K562 (cell line): ENCODE measurements around the gene BNIP5. TPM values are rescaled to one million over a fixed set of nuclear protein-coding genes. Genes with fewer than 3 reads are reported as not detected.

Source experiments
- AFF4 ChIP-seq: sonication (generic); formaldehyde crosslinking; IDR thresholded peaks from 2 replicates; pipeline ENCODE4 v1.8.0; 2023; ENCODE audit warnings: mild to moderate bottlenecking, missing genetic modification reagents
- ARID2 ChIP-seq: fragments of 450-650 bp; IDR thresholded peaks from 2 replicates; pipeline ENCODE4 v1.6.1; 2017; ENCODE audit warnings: antibody characterized with exemption, mild to moderate bottlenecking
- BRF1 ChIP-seq: IDR thresholded peaks from 3 replicates; pipeline ENCODE4 v1.6.1; 2011; ENCODE audit warnings: borderline replicate concordance, mild to moderate bottlenecking; ENCODE audit not compliant: insufficient read length; ENCODE audit errors: extremely low read depth
- CCNT2 ChIP-seq: IDR thresholded peaks from 2 replicates; pipeline ENCODE4 v1.6.1; 2011; ENCODE audit warnings: borderline replicate concordance, low read depth, mild to moderate bottlenecking, moderate library complexity, mixed read lengths, low read length; ENCODE audit not compliant: insufficient read length; ENCODE audit errors: extremely low read depth
- CSDE1 ChIP-seq, 2 experiments: fragments of 450-650 bp; IDR thresholded peaks; 2 replicates each; pipeline ENCODE4 v1.6.1; 2016; ENCODE audit warnings: mild to moderate bottlenecking in 1 of 2
- FOXM1 ChIP-seq, 2 experiments: fragments of 450-650 bp in 1 of 2; sonication (generic) in 1 of 2; formaldehyde crosslinking in 1 of 2; IDR thresholded peaks; 2 replicates each; pipeline versions ENCODE4 v1.6.1 to v1.9.0; 2017 to 2022; ENCODE audit warnings: low read depth in 2 of 2, mild to moderate bottlenecking in 2 of 2, missing genetic modification reagents in 1 of 2, moderate library complexity in 1 of 2
- MAFG ChIP-seq: fragments of 450-650 bp; conservative IDR thresholded peaks from 2 replicates; pipeline ENCODE4 v1.6.1; 2016; ENCODE audit warnings: missing genetic modification characterization, missing compliant biosample characterization
- MIER1 ChIP-seq: fragments of 450-650 bp; IDR thresholded peaks from 2 replicates; pipeline ENCODE4 v1.6.1; 2016; ENCODE audit warnings: antibody characterized with exemption, mild to moderate bottlenecking, low read depth
- MTF1 ChIP-seq: fragments of 250-450 bp; sonication (Bioruptor Pico); IDR thresholded peaks from 2 replicates; pipeline ENCODE4 v1.9.0; 2021; ENCODE audit warnings: moderate library complexity, mild to moderate bottlenecking, inconsistent platforms, borderline replicate concordance
- RBBP5 ChIP-seq: fragments of 200-600 bp; sonication (generic); IDR thresholded peaks from 2 replicates; pipeline ENCODE4 v1.6.1; 2012; ENCODE audit warnings: borderline replicate concordance, mild to moderate bottlenecking, low read length, control low read depth, inconsistent platforms; ENCODE audit not compliant: insufficient read depth, poor library complexity, severe bottlenecking
- RBM17 ChIP-seq: fragments of 200-400 bp; formaldehyde crosslinking; IDR thresholded peaks from 2 replicates; pipeline ENCODE4 v1.6.1; 2017; ENCODE audit warnings: low read depth, mild to moderate bottlenecking, low read length, borderline replicate concordance
- RBM34 ChIP-seq: fragments of 200-400 bp; formaldehyde crosslinking; IDR thresholded peaks from 2 replicates; pipeline ENCODE4 v1.6.1; 2018; ENCODE audit warnings: low read length, borderline replicate concordance; ENCODE audit not compliant: insufficient read depth
- RBM39 ChIP-seq: fragments of 200-400 bp; formaldehyde crosslinking; optimal IDR thresholded peaks from 2 replicates; pipeline ENCODE3; 2018; ENCODE audit warnings: low read depth, low read length
- SAP30 ChIP-seq: fragments of 200-600 bp; sonication (generic); IDR thresholded peaks from 2 replicates; pipeline ENCODE4 v1.6.1; 2012; ENCODE audit warnings: borderline replicate concordance, low read depth, mild to moderate bottlenecking, moderate library complexity, low read length, control low read depth, inconsistent platforms; ENCODE audit not compliant: insufficient read depth, poor library complexity, severe bottlenecking
- STAT6 ChIP-seq: sonication (generic); formaldehyde crosslinking; IDR thresholded peaks from 2 replicates; pipeline ENCODE4 v1.8.1; 2023; ENCODE audit warnings: mild to moderate bottlenecking, missing genetic modification reagents
- TARDBP ChIP-seq: fragments of 450-650 bp; IDR thresholded peaks from 2 replicates; pipeline ENCODE4 v1.6.1; 2016
- TCFL5 ChIP-seq: fragments of 250-450 bp; sonication (Bioruptor Pico); conservative IDR thresholded peaks from 2 replicates; pipeline ENCODE4 v1.6.1; 2021; ENCODE audit warnings: mild to moderate bottlenecking, moderate library complexity, matching md5 sums
- ZC3H11A ChIP-seq: IDR thresholded peaks from 2 replicates; pipeline ENCODE4 v1.6.1; 2012; ENCODE audit warnings: low read depth, low read length, improper control_type of control experiment
- ZFP36 ChIP-seq: fragments of 150-350 bp; IDR thresholded peaks from 2 replicates; pipeline ENCODE4 v1.6.1; 2018; ENCODE audit warnings: low read length, low read depth; ENCODE audit not compliant: partially characterized antibody
- ZNF143 ChIP-seq: sonication (generic); formaldehyde crosslinking; IDR thresholded peaks from 2 replicates; pipeline ENCODE4 v1.9.0; 2022; ENCODE audit warnings: mild to moderate bottlenecking, missing genetic modification reagents
- ZNF316 ChIP-seq: fragments of 450-650 bp; IDR thresholded peaks from 2 replicates; pipeline ENCODE4 v1.6.1; 2016
- ZNF444 ChIP-seq: fragments of 250-450 bp; sonication (Bioruptor Pico); IDR thresholded peaks from 2 replicates; pipeline ENCODE4 v1.4.0; 2020; ENCODE audit warnings: mild to moderate bottlenecking, moderate library complexity
- polyA plus RNA-seq, 8 experiments: library from polyadenylated mRNA; depleted of rRNA in 4 of 8; stranded (reverse) in 5 of 8; unstranded in 3 of 8; fragments of >200 nt; fragmentation: Nextera tagmentation in 2 of 8; fragmentation: Illumina TruSeq in 1 of 8; extraction: Ambion mirVana in 2 of 8; extraction: Trizol in 1 of 8; gene quantifications; 2 replicates each; pipeline versions ENCODE4 v1.2.1 to v1.2.3, GENCODE V29; 2011 to 2014; ENCODE audit warnings: inconsistent platforms in 1 of 8, missing spikeins in 1 of 8
- total RNA-seq, 7 experiments: library from RNA; depleted of rRNA in 6 of 7; stranded (reverse); fragments of >200 nt in 6 of 7; fragmentation: Illumina TruSeq in 2 of 7; extraction: Trizol in 2 of 7; gene quantifications; 2 replicates each; pipeline versions ENCODE4 v1.2.1 to v1.2.3, GENCODE V29; 2011 to 2021; ENCODE audit warnings: low replicate concordance in 1 of 7

The BNIP5 gene
- total and polyA plus RNA-seq, 9 of the 15 experiments (the other 6 are each of a cell fraction or from before 2014, with no cell fraction given) = not detected

- no peak for TF ChIP-seq SAP30
- TF ChIP-seq RBBP5 = no peak
- TF ChIP-seq ARID2 = no peak
- no peak for TF ChIP-seq TCFL5 (CRISPR knock-in tag)
- no peak for TF ChIP-seq CCNT2
- no peak for TF ChIP-seq MIER1
- TF ChIP-seq RBM17 = no peak
- TF ChIP-seq ZFP36 = peak; percentile 87
- TF ChIP-seq AFF4 (CRISPR knock-in tag) = no peak
- TF ChIP-seq ZNF316 = peak; percentile 70
- TF ChIP-seq ZC3H11A = no peak
- TF ChIP-seq MTF1 = no peak
- no peak for TF ChIP-seq RBM34
- TF ChIP-seq TARDBP = no peak
- no peak for TF ChIP-seq FOXM1 (IDR thresholded peaks at IDR 0.05; ENCODE audit: low read depth)
- no peak for TF ChIP-seq FOXM1 (CRISPR knock-in tag; IDR thresholded peaks at IDR 0.05; ENCODE audit: low read depth)
- TF ChIP-seq MAFG (tag) = peak; percentile 77
- no peak for TF ChIP-seq RBM39
- no peak for TF ChIP-seq ZNF143 (CRISPR knock-in tag)
- TF ChIP-seq CSDE1 (IDR thresholded peaks at IDR 0.05) = no peak
- no peak for TF ChIP-seq STAT6 (CRISPR knock-in tag)
- no peak for TF ChIP-seq ZNF444 (CRISPR knock-in tag)
- no peak for TF ChIP-seq BRF1
Measured at GRCh38 chr6:36370638-36371037, 34.0 kb upstream of the BNIP5 start (continued).
